ENCODE measurements around the gene CEP70.
"Not testable (repeated sequence)": the region's sequence is repeated elsewhere in the genome, so short reads cannot be mapped to it uniquely, and the experiment has no call there.

Gene CEP70, protein sequence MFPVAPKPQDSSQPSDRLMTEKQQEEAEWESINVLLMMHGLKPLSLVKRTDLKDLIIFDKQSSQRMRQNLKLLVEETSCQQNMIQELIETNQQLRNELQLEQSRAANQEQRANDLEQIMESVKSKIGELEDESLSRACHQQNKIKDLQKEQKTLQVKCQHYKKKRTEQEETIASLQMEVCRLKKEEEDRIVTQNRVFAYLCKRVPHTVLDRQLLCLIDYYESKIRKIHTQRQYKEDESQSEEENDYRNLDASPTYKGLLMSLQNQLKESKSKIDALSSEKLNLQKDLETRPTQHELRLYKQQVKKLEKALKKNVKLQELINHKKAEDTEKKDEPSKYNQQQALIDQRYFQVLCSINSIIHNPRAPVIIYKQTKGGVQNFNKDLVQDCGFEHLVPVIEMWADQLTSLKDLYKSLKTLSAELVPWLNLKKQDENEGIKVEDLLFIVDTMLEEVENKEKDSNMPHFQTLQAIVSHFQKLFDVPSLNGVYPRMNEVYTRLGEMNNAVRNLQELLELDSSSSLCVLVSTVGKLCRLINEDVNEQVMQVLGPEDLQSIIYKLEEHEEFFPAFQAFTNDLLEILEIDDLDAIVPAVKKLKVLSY

DNA sequence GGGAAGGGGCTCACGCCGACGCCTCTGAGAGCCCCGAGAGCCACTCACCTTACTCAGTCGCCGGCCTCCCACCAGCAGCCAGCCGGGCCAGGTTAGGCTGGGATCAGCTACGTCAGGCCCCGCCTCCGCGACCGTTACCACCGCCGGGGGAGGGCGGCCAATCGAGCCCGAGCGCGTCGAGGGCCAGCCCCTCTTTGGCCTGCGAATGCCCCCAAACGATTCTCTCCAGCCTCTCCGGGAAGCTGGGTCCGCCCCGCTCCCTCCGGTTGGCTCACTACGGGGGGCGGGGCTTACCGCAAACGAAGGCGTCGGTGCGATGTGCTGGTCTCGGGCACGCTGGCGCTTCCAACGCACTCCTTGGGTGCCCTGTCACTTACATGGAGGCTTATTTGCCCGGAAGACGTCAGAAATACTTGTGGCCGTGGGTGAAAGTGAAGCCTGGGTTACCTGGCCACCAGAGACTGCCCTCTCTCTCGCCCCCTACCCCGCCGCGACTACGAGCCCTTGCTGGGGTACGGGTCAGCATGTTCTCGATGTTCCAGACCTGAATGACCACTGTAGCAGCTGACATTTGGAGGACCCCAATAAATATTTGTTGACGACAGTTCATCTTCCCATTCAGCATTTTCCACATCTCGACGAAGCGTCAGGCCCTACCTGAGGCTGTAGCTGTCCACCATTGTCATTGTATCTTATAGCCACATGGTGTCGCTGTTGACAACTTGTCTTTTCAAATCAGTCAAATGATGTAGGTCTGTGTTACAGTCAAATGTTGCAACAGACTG, at the start of gene CEP70:
CEP70 (minus strand) TSS at position 111 of the 785 bp plus-strand sequence. CDS start 21,333 bp downstream, outside the sequence.
- DNase-seq = no peak

DNA sequence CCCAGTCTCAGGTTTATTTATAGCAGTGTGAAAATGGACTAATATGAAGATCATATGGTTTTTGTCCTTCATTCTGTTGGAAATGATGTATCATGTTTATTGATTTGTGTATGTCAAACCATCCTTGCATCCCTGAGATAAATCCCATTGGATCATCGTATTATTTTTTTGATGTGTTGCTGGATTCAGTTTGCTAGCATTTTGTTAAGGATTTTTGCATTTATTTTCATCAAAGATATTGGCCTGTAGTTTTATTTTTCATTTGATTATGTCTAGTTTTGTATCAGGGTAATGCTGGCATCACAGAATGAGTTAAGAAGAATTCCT, 48.8 kb upstream of the CEP70 start:
- no peak for DNase-seq

- no peak for DNase-seq
These were observed 48.3 kb upstream of the CEP70 start for GRCh38 chr3:138642226-138642926.

- no peak for DNase-seq
These were observed 46.5 kb upstream of the CEP70 start for GRCh38 chr3:138640537-138640936.

DNA sequence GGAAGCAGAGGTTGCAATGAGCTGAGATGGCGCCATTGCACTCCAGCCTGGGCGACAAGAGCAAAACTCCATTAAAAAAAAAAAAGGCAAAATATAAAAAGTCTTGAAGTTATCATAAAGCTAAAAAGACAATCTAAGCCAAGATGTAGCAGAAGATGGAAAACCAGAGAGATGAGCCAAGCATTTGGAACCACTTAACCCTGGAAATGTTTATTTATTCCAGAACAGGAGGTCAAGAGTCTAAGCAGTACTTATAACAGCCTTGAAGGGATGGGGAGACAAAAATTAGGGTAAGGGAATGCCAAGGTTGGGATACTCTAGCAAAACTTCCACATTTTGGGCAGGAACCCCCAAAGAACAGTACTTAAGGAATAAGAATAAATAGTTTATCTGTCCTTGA, 44.6 kb upstream of the CEP70 start:
- no peak for DNase-seq

GRCh38 chr3:138629526-138629925, 35.5 kb upstream of the CEP70 start:
- peak; percentile 48 for DNase-seq

GRCh38 chr3:138625707-138626365, 31.8 kb upstream of the CEP70 start:
- DNase-seq = no peak

DNA sequence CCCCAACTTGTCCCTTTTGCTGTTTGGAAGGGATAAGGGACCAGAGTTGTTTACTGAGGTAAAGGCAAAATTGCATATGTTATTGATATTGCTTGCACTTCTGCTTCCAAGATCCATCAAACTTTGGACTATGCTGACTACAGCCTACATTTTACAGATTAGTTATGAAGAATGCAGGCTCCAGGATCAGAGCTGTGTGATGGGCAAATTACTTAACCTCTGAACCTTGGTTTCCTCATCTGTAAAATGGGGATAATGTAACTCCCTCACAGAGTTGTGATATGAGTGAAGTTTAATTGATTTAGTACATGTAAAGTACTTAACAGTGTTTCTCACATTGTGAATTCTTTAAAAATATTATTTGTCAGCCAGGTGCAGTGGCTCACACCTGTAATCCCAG, 30.5 kb upstream of the CEP70 start:
- no peak for DNase-seq

DNA sequence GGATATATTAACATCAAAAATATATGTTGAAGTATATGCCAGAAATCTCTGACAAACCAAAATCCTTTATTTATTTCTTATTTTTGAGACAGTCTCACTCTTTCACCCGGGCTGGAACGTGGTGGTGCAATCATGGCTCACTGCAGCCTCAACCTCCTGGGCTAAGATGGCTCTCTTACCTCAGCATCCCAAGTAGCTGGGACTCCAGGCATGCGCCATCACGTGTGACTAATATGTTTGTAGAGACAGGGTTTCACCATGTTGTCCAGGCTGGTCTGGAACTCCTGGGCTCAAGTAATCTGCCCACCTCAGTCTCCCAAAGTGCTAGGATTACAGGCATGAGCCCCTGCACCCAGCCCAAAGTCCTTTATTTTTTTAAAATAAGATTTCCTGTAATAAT, 26.4 kb upstream of the CEP70 start:
- DNase-seq = no peak

- no peak for DNase-seq
These were observed 21.4 kb upstream of the CEP70 start for GRCh38 chr3:138615462-138615861.

DNA sequence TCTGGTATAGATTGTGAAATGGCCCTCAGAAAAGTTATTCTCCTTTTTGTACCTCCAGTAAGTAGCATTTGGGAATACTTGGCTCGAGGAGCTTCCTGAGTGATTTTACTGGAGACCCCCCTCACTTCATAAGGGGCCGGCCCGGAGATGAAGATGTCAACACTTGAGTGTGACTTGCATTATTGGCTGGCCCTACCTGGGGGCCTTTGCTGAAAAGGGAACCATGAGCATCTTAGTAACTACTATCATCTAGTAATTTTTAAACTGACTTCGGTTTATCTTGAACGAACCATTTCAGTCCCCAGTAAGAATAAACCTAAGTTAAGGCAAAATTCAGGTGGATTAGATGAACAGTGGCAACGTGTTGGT, 15.8 kb upstream of the CEP70 start:
- DNase-seq = no peak

GRCh38 chr3:138608322-138609135, 14.5 kb upstream of the CEP70 start, which contains the start of gene FAIM:
FAIM (plus strand) TSS chr3:138608771; CDS start chr3:138619727, 10,956 bp downstream.
- DNase-seq = no peak

DNA sequence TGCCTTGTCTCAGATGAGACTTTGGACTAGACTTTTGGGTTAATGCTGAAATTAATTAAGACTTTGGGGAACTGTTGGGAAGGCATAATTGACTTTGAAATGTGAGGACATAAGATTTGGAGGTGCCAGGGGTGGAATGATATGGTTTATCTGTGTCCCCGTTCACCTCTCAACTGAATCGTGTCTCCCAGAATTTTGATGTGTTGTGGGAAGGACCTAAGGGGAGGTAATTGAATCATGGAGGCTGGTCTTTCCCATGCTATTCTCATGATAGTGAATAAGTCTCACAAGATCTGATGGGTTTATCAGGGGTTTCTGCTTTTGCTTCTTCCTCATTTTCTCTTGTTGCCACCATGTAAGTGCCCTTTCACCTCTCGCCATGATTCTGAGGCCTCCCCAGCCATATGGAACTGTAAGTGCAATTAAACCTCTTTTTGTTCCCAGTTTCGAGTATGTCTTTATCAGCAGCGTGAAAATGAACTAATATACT, 10.1 kb upstream of the CEP70 start:
- DNase-seq = not testable (repeated sequence)

- not testable (repeated sequence) for DNase-seq
These were observed 7.6 kb upstream of the CEP70 start for GRCh38 chr3:138601661-138602060.

- DNase-seq = no peak
These were observed 6.2 kb upstream of the CEP70 start for GRCh38 chr3:138600100-138600745.

GRCh38 chr3:138598534-138598933, 4.5 kb upstream of the CEP70 start:
- no peak for DNase-seq

DNA sequence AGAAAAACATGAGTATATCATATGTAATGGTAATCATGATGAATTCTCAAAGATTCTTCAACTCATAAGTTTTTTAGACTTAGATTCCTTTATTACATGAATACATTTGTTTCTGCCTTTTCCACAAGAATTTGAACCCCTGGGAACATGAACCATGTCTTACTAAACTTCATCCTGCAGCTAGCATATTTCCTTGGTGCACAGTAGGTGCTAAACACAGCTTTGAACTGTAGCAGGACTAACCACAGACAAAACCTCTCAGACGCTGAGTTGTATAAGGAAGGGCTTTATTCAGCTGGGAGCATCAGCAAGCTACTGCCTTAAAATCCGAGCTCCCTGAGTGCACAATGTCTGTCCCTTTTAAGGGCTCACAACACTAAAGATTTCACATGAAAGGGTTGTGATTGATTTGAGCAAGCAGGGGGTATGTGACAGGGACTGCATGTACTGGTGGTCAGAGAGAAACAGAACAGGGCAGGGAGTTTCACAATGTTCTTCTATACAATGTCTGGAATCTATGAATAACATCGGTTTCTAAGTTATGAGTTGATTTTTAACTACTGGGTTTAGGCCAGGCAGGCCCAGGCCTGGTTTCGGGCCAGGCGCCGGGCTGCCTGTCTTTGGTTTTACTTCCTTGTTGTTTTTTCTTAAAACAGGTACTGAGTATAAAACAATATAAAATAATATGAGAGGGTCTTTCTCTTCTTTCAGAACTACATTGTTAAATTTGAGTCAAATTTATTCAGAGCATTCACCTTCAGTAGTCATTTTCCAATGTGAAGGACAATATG, 3.3 kb upstream of the CEP70 start:
- DNase-seq = not testable (repeated sequence)

DNA sequence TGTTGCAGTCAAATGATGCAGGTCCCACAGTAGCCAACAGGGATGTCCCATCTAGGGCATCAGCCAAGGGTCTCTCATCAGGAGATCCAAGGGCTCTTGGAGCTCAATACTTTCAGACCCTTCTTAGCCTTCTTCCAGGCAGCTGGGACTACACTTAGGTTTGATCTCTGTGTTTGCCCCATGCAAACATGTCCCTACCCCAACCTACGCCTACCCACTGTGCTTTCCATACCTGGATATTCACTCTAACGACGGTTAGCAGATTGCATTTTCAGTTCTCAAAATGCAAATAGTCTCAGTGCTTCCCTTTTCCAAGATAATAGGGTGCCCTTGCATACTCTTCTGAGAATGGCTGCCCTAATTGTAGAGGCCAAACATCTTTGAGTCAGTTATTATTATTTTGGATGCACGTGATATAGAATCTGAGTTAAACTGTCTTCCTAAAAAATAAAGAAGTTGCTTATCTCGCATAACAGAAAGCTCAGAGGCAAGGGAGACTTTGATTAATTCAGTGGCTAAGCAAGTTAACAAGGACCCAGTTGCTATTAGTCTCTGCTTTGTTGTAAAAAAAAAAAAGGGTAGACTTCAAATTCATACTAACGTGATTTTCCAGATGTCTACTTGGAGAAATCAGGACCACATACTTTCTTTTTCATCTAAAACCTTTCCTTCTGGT, 1.0 kb upstream of the CEP70 start:
- no peak for DNase-seq

DNA sequence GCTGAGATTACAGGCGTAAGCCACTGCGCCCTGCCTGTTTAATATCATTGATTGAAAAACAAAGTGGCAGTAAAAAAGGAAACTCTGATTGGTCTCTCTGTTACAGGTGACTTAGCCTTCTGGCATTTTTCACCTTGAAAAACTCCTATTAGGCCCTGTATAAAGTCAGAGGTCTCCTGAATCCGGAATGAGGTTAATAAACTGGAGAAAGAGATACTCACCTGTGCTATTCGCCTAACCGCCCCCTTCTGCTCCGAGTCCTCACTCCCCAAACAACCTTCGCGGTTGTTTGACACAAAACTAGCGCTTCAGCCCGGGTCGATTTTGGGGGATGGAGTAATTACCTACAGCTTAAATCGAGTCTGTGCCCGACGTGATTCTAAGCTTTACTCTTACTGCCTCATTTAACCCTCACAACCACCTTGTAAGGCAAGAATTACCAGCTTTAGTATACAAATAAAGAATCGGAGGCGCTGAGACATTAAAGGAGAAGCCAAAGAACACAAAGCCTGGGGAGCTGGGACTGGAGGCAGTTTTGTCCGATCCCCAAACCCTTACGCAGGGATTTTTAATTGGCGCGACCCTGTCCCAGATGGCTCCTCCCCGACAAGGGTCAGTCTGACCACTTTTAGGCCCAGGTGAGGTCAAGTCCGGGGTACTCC, 441 bp downstream of the CEP70 start:
- no peak for DNase-seq
